Activated effector memory CD4-positive, alpha-beta T cell treated with Interleukin-2 at 50 U/mL for 16 hours (primary cell): Measurements from ENCODE around the gene GMCL2.

Experiments used
- DNase-seq: peaks from one replicate; pipeline ENCODE4 v3.0.0-alpha.2; 2020

GMCL2 gene

GRCh38 chr5:178221282-178221681 lies 34.1 kb upstream of the GMCL2 start:
- no peak for DNase-seq

GRCh38 chr5:178218827-178219226 lies 31.7 kb upstream of the GMCL2 start:
- no peak for DNase-seq

GRCh38 chr5:178218237-178218776 lies 31.1 kb upstream of the GMCL2 start:
- DNase-seq = no peak

GRCh38 chr5:178216779-178217178 lies 29.6 kb upstream of the GMCL2 start:
- DNase-seq = no peak

GRCh38 chr5:178216088-178216534 lies 28.9 kb upstream of the GMCL2 start:
- DNase-seq = no peak

- no peak for DNase-seq
These were observed 28.3 kb upstream of the GMCL2 start for GRCh38 chr5:178215280-178216002.

GRCh38 chr5:178214160-178214803 lies 27.1 kb upstream of the GMCL2 start:
- DNase-seq = no peak

GRCh38 chr5:178213748-178214151 lies 26.6 kb upstream of the GMCL2 start:
- no peak for DNase-seq

GRCh38 chr5:178213003-178213461 lies 25.9 kb upstream of the GMCL2 start:
- no peak for DNase-seq

GRCh38 chr5:178212241-178213002 lies 25.3 kb upstream of the GMCL2 start:
- no peak for DNase-seq

GRCh38 chr5:178211095-178212048 lies 24.2 kb upstream of the GMCL2 start:
- no peak for DNase-seq

- DNase-seq = no peak
These were observed 23.5 kb upstream of the GMCL2 start for GRCh38 chr5:178210686-178211085.

GRCh38 chr5:178210073-178210535 lies 22.9 kb upstream of the GMCL2 start:
- no peak for DNase-seq

GRCh38 chr5:178209334-178210072 lies 22.3 kb upstream of the GMCL2 start:
- no peak for DNase-seq

- DNase-seq = no peak
These were observed 21.5 kb upstream of the GMCL2 start for GRCh38 chr5:178208540-178209227.

- no peak for DNase-seq
These were observed 20.7 kb upstream of the GMCL2 start for GRCh38 chr5:178207917-178208280.

GRCh38 chr5:178207183-178207916 lies 20.2 kb upstream of the GMCL2 start:
- DNase-seq = no peak

- DNase-seq = no peak
These were observed 19.3 kb upstream of the GMCL2 start for GRCh38 chr5:178206166-178207101.

- no peak for DNase-seq
These were observed 18.5 kb upstream of the GMCL2 start for GRCh38 chr5:178205749-178206047.
